Endothelial cell of umbilical vein (primary cell): ENCODE data around the gene SLC27A2.

Experiments used
- EZH2 ChIP-seq: IDR thresholded peaks from 2 replicates; pipeline ENCODE4 v1.6.1; 2012; ENCODE audit warnings: borderline replicate concordance, low read depth, mild to moderate bottlenecking, moderate library complexity, low read length, inconsistent platforms; ENCODE audit not compliant: severe bottlenecking
- POLR2A ChIP-seq: IDR thresholded peaks from 2 replicates; pipeline ENCODE4 v1.6.1; 2012; ENCODE audit warnings: low read depth, mild to moderate bottlenecking, control low read depth, low read length
- POLR2AphosphoS5 ChIP-seq: IDR thresholded peaks from 2 replicates; pipeline ENCODE4 v1.6.1; 2012; ENCODE audit warnings: low read depth, mild to moderate bottlenecking, control low read depth, low read length, moderate library complexity; ENCODE audit not compliant: insufficient read depth
- TF ChIP-seq, protein P1 (sequence below), 2 donors: IDR thresholded peaks; 1 replicate in 1 of 2; 2 replicates in 1 of 2; pipeline ENCODE4 v1.5.1; 2011; ENCODE audit warnings: low read length in 2 of 2, mild to moderate bottlenecking in 2 of 2, moderate library complexity in 2 of 2, control low read depth in 1 of 2, inconsistent platforms in 1 of 2, low read depth in 1 of 2; ENCODE audit not compliant: insufficient read depth in 1 of 2; ENCODE audit errors: extremely low read depth in 1 of 2

DNA sequence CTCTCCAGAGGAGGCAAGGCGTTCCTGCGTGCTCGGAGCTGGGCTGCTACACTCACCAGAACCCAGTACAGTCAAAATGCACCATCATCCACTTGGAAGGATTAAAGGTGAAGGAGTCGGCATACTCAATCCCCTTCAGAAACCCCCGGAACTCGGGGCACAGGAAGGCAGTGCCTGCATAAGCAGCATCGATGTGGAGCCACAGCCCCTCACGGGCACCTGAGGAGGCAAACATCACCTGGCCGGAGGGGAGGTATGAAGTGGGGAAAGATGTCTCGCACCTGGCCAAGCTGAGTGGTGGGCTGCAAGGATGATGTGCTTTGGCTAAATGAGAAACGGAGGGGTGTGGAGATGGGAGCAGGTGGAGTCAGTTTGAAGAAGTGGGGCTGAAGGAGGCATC lies 70.6 kb downstream of the SLC27A2 start:
- TF ChIP-seq POLR2A (no peak), EZH2 (no peak), POLR2AphosphoS5 (no peak)
- TF ChIP-seq, protein P1, sequence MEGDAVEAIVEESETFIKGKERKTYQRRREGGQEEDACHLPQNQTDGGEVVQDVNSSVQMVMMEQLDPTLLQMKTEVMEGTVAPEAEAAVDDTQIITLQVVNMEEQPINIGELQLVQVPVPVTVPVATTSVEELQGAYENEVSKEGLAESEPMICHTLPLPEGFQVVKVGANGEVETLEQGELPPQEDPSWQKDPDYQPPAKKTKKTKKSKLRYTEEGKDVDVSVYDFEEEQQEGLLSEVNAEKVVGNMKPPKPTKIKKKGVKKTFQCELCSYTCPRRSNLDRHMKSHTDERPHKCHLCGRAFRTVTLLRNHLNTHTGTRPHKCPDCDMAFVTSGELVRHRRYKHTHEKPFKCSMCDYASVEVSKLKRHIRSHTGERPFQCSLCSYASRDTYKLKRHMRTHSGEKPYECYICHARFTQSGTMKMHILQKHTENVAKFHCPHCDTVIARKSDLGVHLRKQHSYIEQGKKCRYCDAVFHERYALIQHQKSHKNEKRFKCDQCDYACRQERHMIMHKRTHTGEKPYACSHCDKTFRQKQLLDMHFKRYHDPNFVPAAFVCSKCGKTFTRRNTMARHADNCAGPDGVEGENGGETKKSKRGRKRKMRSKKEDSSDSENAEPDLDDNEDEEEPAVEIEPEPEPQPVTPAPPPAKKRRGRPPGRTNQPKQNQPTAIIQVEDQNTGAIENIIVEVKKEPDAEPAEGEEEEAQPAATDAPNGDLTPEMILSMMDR (IDR thresholded peaks at IDR 0.05; ENCODE audit: extremely low read depth in 1 of 2, insufficient read depth in 1 of 2, low read depth in 1 of 2, low read length in 2 of 2), result no peak
